Stimulated activated naive CD4-positive, alpha-beta T cell treated with Interleukin-2 at 50 U/mL for 16 hours (primary cell): ENCODE data around the gene SRGAP1.
"Not testable (repeated sequence)": the region's sequence is repeated elsewhere in the genome, so short reads cannot be mapped to it uniquely, and the experiment has no call there.

ENCODE experiments used
- DNase-seq: peaks from one replicate; lab custom pipeline; 2025; lab: John Stamatoyannopoulos, UW

Gene SRGAP1

DNA sequence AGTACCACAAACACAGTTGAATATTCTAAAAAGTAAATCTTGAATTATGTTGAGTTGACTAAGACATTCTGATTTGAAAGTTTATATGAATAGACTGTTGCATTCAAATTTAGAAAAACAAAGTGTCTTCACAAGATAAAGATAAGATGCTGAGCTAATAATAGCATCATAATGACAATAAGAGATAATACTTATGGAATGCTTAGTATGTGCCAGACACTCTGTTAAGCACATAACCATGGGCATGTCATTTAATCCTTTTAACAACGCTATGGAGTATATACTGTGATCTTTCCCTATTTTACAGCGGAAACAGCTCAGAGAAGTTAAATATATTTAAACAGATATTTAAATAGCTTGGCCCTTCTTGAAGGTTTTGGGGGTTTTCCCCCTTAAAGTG is 163.4 kb downstream of the SRGAP1 start:
- DNase-seq: no peak

DNA sequence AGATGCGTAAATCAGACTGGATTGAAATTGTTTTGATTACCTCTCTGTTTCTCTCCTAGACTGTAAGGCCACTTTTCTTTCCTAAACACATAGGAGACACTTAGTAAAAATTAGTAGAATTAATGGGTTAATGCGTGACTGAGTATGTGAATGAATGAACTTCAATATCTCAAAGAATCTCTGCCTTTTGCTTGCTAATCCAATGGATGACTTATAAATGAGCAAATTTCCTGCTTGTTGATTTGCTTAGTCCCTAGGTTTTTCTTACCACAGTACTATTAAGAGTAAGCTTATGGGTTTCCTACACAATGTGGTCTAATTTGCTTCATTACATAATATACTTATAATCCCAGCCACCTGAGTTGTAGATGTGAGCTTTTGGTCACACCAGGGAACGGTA is 164.1 kb downstream of the SRGAP1 start:
- DNase-seq: no peak

DNA sequence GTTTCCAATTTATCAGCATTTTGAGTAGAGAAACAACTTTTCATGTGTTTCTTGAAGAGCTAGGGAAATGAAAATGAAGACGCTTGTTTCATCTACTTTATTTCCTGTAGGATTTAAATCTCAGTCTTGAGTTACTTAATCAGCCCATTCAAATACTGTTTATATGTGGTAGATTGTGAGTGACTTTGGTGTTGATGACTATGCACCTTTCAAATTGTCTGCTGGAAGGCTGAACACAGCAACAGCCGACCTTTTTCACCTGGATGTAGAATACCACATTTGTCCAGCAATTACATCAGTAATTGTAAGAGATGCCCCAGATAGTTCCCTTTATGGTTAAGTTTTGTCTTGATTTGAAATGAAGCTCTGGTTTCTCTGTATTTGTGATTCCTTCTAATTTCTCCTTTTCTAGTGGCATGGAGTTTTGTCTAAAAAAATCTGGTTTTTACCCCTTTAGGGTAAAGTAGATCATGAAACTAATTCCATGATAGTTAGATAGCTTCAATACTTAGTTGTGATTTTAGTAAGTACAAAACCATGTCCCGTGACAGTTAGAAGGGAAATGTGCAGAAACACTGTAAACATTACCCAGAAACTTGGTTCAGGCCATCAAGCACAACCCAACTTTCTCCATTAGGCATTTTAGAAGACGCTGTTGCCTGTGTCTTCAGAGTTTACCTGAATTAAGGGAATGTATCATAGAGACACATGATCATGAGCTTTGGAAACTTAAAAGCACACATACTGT is 165.0 kb downstream of the SRGAP1 start:
- no peak for DNase-seq

DNA sequence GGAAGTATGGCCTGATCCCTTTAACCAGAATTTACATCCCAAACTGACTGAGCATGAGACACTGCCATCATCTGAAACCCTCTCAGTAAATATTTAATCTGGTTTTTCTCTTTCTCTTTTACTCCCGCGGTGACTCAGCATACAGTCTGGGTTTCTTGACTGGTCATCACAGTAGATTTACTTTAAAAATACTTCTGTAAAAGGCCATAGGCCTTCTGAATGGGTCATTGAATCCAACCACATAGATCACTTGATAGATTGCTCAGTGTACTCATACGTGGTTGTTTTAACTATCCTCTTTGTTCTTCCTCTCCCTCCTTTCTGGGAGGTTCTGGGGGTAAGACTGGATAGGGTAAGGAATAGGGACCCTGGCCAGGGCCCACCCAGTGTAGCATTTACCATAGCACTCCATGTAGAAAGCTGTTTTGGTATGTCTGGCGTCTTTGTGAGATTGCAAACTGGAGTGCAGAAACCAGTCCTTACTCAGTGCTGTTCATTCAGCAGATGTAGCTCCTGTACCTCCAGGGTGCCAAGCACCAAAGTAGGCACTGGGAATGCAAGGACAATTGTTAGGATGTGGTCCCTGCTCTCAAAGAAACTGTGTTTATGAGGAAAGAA is 165.7 kb downstream of the SRGAP1 start:
- DNase-seq: no peak

DNA sequence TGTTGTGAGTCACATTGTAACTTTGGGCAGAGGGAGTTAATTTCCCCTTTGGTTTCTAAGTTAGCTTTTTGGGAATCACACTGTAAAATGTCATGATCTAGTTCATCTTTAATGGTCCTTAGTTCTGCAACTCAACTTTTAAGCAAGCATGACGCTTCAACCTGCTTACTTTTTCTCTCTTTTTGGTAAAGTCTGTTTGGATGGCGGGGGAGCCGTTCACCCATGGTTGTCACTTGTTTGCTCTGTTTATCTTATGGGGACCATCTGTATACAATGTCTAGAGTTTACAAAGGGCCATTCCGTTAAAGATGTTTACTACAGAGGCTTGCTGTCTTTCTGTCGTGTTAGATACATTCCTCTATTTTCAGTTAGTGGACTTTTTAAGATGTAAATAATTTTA is 172.0 kb downstream of the SRGAP1 start:
- no peak for DNase-seq

DNA sequence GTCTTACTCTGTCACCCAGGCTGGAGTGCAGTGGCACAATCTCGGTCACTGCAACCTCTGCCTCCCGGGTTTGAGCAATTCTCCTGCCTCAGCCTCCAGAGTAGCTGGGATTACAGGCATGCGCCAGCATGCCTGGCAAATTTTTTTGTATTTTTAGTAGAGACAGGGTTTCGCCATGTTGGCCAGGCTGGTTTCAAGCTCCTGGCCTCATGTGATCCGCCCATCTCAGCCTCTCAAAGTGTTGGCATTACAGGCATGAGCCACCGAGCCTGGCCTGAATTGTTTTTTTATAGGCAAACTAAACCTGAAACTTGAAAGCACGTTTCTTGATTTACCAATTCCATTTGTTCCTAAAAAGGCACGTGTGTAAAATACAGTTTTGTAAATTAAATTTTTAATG is 173.6 kb downstream of the SRGAP1 start:
- not testable (repeated sequence) for DNase-seq

DNA sequence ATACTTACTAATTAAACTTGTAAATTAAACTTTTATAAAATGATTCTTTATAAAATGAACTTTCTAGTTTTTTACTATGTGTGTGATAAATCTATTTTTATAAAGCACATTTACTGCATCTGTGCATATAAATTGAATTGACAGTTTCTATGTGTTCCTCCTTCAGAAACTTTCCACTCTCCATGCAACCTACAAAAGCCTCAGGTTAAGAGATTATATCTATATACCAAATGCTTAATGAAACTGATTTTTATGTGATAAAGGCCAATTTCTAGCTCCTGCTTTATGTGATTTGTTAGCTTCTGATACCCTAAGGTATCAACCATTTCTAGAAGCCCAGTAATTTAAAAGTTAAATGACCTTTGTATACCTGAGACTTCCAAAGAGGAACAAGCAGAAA is 174.0 kb downstream of the SRGAP1 start:
- DNase-seq: no peak

DNA sequence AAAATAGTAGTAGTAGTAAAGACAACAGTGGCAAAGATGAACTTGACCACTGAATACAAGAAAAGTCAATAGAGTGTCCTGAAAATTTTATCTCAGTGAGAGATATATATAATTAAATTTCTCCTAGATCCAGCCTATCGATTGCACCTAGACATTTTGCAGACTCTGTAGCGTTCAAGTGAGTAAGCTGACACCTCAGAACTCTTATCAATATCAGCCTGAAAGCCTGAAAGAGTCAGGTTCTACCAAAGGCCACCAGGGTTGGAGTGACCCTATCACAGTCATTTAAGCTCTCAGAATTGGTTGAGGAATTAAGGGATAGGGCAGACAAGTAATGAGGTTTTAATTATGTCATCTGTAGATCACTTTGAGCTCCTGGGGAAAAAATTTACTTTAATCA is 174.6 kb downstream of the SRGAP1 start:
- DNase-seq: no peak

DNA sequence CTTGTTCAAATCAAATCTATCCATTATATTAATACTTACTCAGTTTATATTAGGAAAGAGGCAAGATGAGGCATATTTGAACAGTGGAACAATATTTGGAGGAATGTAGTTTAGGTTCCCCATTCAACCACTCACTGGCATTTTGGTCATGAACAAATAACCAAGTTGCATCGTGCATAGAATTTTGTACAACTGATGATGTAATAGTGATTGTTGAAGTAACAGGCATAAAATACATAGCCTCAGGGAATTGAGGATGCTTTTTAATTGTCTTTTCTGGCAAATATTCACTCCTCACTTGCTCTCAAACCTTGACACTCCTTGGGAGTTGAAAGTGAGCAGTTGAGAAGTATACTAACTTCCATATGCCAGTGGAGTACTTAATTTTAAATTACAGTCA is 175.2 kb downstream of the SRGAP1 start:
- no peak for DNase-seq

DNA sequence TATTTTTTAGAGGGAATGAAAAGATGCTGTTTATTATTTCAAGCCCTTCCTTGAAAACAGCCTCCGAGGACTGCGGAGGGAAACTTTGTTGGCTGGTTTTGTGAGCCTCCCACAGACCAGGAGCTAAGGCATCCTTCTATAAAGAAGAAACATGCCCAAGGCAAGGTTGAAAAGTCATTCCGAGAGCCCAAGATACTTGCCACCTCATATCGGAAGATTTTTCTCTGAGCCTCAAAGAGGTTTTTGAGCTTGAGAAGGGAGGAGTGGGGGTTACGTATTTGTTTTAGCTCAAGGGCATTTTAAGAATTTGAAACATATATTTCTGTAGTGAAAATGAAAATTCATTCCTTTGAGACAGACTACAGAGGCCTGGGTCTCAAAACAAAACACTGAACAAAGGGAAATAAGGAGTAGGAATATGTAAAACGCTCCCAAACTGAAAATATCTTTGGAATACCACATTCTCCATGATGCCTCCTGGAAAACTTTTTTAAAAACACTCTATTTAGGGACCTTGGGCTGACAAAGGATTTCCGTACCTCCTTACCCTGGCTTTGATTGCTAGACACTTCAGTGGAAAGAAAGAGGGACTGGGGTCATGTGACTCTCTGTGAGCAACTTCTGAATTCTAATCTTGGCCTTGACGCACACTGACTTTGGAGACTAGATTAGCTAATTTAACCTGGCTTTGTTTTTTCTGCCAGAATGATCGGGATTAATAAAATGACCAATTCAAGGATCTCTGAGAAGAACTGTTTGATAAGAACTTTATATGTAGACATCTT is 180.9 kb downstream of the SRGAP1 start:
- no peak for DNase-seq

DNA sequence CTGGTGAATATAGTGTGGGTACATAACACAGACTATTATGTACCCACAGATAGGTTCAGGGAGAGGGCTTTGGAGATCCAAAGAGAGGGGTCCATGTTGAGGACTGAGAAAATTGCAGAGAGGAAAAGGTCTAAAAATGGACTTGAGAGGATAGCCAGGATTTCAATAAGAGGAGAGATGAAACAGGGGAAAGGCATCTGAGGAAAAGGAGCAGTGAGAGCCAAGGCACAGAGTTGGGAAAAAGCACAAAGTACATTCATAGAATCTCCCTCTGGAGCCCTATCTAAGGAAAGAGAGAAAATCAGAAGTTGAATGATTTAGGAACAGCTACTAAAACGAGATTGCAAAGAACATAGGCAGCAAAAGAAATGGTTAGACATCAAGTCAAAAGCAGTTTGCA is 182.8 kb downstream of the SRGAP1 start:
- no peak for DNase-seq

DNA sequence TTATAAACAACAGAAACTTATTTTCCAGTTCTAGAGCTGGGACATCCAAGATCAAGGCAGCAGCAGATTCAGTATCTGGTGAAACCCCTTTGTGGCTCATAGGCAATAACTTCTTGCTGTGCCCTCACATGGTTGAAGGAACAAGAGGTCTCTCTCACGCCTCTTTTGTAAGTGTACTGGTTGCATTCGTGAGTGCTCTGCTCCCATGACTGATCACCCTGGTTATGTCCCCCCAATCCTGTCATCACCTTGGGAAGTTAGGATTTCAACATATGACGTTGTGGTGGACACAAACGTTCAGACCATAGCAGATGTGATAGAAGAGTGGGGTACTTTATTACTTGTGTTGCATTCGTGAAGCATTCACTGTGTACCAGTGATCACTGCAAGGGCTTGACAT is 184.0 kb downstream of the SRGAP1 start:
- no peak for DNase-seq

DNA sequence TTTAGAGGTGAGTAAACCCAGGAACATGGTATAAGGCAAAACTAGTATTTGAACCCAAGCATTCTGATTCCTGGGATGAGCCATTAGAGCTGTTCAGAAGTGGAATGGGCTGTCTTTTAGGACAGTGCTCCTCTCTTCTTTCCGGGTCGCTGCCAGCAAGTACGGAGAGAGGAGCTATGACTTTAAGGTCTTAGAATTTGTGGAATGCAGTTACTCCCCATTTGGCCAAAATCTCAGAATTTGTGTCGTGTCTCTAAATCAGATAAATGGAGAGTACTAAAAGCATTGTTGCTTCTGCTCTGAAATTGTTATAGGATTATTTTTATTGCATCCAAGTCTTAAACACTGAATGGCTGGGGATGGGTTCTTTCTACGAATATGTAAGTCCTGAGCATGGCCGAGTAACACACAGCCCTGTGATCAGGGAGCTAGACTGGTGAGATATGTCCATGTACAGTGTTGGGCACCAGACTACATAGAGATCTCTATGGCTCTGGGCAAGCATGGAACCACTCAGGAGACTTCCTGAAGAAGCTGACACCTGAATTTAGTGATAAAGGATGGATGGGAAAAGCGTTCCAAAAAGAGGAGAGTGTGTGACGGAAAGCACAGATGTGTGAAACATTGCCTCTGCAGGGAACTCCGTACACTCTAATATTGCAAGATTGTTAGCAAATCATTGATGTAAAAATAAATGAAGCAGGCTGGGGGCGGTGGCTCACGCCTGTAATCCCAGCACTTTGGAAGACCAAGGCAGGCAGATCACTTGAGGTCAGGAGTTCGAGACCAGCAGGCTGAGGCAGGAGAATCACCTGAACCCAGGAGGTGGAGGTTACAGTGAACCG is 184.7 kb downstream of the SRGAP1 start:
- no peak for DNase-seq

DNA sequence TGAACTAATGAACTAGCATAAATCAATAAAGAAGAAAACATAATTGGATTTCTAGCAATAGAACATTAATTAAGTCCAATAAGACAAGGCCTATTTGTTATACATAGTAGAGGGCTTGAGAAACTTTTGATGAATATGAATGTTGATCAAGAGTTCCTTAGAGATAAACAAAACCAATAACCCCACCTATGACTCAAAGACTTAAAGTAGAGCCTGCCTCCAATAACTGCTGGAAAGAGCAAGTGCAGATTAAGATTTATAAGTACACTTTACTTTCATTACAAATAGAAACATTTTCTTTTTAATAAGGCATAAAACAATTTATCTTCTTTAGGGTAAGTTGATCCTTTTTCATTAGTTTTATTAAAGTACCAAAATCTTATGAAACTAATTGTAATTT is 185.7 kb downstream of the SRGAP1 start:
- no peak for DNase-seq

DNA sequence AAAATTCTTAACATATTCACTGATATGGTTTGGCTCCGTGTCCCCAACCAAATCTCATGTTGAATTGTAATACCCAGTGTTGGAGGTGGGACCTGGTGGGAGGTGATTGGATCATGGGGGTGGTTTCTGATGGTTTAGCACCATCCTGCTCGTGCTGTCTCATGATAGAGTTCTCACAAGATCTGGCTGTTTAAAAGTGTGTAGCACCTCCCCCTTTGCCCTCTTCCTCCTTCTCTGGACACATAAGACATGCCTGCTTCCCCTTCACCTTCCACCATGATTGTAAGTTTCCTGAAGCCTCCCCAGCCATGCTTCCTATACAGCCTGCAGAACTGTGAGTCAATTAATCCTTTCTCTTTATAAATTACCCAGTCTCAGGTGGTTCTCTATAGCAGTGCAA is 189.6 kb downstream of the SRGAP1 start:
- DNase-seq: not testable (repeated sequence)

DNA sequence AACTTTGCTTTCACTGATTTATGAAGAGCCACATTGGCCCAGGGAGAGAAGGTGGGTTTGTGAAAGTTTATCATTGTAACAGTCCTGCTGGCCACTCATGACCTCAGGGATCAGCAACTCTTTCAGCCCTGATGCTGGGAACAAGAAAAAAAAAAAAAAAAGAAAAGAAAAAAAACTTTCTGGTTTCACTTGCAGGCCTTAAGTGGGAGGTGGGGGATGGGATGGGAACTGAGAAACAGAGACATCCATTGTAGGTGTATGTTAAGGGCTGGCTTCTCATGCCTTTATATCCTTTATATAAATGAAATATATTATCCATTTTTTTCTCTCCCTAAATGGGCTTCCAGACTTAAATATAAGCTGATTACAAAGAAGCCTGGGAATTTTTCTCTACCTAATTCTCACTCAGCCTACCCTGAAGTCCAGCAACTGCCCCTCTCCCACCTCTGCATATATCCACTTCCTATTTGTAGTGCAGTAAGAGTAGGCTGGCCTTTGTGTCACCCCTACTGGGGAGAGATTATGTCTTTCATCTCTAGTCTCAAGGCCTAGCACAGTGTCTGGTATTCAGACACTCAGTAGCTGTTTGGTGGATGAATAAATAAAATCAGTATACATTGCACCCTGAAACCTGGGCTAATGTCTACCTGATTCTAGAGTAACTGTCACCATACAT is 190.5 kb downstream of the SRGAP1 start:
- DNase-seq: no peak

DNA sequence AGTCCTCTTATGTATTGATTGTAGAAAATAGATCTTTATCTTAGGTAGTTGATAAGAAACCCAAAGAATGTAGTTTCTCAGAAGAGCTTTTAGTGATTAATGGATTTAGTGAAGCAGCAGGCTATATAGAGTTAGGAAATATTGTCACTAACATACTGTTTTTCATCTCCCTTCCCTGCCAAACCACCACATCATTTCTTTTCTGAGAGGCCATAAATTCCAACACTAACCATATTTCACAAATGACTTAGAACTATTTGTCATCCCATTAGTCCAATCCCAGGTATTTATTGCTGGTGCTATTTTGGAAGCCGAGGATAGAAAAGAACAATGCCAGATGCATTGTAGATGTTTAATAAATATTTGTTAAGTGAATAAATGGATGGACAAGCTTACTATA is 191.9 kb downstream of the SRGAP1 start:
- DNase-seq: no peak

DNA sequence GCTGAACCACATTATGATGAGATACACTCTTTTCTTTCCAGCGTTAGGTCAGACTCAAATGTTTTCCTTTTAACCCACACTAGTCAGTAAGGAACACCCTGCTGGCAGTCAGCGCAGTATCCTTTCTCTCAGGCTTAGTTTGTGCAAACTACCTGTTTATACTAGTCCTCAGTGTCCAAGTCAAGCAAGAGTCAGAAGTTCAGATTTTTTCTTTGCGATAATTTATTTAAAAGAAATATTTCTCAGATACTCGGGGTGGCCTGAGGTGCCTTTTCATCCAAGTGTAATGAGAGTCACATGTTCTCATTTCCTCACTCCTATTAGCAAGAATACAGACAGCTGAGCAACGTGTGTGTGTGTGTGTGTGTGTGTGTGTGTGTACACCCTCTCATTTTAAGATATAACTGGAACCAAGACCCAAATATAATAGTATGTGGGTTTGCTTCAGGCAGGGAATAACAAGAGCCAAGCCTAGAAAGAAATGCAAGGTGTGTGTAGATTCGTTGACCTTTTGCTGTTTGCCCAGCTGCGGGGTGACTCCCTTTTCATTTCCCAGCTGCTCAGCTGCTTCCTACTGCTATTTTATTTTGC is 194.9 kb downstream of the SRGAP1 start:
- no peak for DNase-seq

DNA sequence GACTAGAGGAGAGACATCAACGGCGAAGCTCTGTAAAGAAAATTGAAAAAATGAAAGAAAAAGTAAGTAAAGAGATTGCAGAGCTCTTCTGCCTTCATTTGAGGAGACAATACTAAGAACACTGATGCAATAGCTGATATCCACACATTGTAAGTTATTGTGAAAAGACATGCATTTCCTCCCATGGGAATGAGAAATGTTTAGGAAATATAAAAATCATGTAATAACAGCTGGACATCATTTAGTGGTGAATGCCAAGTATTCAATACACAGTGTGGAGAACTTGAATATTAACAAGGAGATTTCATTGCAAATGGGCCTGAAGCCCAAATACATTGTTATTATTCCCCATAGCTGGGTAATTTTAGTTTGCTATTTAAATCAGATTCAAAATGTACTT is 198.4 kb downstream of the SRGAP1 start:
- no peak for DNase-seq

DNA sequence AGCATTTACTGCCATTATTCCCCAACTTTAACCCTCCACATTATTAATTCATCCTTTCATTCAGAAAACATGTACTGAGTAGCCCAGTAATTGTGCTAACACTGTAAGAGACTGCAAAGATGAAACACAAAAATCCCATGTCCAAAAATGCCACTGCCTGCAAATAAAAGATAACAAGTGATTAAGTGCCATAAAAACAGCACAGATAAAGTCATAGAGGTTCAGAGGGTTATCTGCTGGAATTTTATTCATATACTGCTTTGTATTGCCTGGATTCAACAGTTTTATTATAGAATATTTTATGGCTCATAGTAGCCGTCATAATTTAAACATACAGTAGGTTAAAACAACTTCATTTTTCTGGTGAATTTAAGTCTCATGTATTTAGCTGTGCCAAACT is 199.7 kb downstream of the SRGAP1 start:
- DNase-seq: no peak

DNA sequence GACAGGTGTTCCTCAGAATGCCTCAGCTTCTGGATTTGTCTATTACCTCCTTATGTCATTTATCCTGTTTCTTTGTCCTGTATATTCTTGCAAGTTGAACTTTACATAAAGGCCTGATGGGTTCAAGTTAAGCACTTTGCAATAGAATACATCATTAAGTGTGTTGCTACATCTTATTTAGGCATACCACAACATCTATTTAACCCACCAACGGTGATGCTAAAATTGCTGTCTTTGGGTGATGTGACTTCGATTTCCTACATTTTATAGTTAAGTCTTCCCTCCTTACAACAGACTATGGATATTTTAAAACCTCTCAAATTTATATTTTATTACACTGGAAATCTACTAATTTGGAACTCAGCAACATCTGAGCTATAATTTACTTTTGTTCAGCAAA is 206.6 kb downstream of the SRGAP1 start:
- no peak for DNase-seq
